GM21723 (cell line): Measurements from ENCODE around the gene ARMC5.
A peak's percentile ranks its signal among the peaks of the same experiment; 100 is the strongest.
"Not testable (repeated sequence)": the region's sequence is repeated elsewhere in the genome, so short reads cannot be mapped to it uniquely, and the experiment has no call there.

Experiments used
- ATAC-seq: cut with Tn5 transposase; IDR thresholded peaks from one replicate; pipeline ENCODE4 v1.9.1; 2021; ENCODE audit warnings: mild to moderate bottlenecking, moderate library complexity; ENCODE audit not compliant: unreplicated experiment

The ARMC5 gene

DNA sequence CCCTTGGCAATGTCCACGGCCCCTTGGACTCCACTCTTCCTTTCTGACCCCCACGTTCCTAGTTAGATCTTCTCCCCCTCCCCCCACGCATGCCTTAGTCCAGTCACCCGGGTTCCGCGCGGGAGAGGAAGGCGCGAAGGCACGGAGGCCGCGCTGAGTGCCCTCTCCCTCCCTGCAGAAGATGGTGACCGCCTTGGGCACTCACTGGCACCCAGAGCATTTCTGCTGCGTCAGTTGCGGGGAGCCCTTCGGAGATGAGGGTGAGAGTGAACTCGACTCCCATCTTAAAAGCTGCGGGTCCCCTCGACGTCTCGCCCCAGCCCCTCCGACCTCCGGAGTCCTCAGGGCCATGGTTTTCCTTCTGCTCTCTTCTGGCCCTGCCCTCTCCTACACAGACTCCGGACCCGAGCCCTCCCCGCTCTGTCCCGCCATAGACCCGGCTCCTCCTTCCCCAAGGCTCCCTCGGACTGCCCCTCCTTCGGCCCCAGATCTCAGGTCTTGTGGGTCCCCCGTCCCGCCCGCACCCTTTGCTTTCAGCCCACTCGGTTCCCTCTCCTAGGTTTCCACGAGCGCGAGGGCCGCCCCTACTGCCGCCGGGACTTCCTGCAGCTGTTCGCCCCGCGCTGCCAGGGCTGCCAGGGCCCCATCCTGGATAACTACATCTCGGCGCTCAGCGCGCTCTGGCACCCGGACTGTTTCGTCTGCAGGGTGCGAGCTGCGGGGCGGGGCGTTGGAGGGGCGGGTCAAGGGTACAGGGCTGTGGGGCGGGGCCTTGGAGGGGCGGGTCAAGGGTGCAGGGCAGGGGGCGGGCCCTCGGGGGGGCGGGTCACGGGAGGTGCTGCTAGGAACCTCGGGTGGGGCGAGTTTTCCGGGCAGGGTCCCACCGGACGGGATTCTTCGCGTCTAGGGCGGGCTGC is 17.3 kb downstream of the ARMC5 start:
- peak; percentile 69 for ATAC-seq

DNA sequence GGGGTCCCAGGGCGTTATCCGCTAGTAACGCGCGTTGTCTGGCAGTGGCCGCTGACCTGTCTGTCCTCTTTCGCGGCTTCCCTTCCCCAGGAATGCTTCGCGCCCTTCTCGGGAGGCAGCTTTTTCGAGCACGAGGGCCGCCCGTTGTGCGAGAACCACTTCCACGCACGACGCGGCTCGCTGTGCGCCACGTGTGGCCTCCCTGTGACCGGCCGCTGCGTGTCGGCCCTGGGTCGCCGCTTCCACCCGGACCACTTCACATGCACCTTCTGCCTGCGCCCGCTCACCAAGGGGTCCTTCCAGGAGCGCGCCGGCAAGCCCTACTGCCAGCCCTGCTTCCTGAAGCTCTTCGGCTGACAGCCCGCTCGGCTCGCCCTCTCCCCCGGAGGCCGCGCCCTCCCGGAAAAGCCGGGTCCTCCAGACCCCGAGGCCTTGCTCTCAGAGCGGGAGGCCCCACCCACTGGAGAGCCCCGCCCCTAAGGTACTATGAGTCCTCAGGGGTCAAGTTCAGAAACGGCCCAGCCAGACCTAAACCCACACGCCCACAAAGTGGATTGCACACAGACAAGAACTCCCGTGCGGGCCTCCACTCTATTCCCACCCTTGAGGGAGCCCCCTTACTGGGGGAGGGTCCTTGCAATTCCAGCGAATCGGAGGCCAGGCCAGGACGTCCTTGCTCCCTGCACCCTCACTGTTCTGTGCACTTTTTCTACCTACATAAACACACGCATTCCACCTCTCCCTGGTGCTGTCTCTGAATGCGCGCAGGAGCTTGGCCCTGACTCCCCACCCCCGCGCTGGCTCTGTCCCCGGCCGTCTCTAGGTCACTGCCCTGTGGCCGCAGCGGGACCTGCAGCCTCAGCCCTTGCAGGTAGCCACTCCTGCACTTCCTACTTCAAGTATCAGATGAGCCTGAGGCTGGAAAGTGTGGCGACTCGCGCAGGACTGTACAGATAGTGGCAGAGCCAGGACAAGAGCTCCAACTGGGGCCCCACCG is 18.2 kb downstream of the ARMC5 start:
- ATAC-seq: peak; percentile 63

DNA sequence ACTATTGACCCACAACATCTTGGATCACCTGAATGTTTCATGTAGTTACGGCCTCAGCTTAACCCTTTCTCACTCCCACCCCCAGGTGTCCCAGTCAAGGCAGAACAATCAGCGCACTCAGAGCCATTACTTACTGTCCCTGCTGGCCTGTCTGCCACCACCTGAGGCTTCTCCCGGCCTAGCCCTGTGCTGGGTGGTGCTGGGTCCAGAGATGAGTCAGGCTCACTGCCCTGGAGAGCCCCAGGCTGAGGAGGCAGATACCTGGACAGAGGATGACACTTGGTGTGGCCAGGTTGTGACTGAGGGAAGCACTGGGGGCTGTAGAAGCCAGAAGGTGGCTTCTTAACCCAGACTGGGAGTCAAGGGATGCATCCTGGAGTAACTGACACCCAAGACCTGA is 19.7 kb downstream of the ARMC5 start:
- ATAC-seq: no peak

DNA sequence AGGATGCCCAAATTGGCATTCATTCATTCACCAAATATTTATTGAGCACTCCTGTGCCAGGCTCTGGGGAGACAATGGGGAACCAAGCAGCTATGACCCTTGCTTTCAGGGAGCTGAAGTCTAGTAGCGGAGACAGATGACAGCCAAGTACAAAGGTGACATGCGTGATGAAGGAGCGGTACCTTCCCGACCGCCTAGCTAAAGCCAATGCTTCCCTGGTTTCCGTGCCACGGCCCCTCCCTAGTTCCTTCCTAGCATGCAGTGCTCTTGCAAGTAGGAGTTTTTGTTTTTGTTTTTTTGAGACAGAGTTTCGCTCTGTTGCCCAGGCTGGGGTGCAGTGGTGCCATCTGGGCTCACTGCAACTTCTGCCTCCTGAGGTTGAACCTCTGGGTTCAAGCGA is 20.4 kb downstream of the ARMC5 start:
- no peak for ATAC-seq

GRCh38 chr16:31480851-31481536 is 21.7 kb downstream of the ARMC5 start:
- ATAC-seq: no peak

GRCh38 chr16:31483081-31483480 is 23.8 kb downstream of the ARMC5 start, which contains the start of gene SLC5A2:
TSS of gene SLC5A2 (plus strand) at chr16:31483123. CDS start at chr16:31483137, 14 bp downstream.
- ATAC-seq: no peak

DNA sequence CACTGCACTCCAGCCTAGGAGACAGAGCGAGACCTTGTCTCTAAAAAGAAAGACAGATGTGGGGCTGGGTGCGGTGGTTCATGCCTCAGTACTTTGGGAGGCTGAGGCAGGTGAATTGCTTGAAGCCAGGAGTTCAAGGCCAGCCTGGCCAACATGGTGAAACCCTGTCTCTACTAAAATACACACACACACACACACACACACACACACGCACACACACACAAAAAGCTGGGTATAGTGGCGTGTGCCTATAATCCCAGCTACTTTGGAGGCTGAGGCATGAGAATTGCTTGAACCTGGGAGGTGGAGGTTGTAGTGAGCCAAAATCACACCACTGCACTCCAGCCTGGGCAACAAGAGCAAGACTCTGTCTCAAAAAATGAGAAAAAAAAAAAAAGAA is 24.7 kb downstream of the ARMC5 start:
- not testable (repeated sequence) for ATAC-seq

DNA sequence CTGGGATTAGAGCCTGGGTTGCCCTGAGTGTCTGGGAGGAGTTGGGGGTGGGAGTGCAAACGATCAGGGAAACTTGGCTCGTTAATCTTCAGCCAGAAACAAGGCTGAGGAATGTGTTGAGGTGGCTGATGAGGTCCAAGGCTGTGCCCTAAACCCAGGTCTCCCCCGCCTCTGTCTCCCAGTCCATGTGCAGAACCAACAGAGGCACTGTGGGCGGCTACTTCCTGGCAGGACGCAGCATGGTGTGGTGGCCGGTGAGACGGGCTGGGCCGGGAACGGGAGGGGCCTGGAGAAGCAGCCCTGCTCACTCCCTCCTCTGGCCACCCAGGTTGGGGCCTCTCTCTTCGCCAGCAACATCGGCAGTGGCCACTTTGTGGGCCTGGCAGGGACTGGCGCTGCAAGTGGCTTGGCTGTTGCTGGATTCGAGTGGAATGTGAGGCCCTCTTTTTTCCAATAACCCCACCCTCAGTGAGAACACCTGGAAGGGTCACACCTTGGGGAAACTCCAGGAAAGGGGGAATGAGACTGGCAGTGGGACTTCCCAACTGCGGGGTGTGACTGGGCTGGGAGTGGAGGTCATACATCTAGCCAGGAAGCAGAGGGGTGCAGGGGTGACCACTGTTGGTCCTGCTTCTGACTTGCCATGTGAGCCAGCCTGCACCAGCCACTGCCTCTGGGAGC is 25.3 kb downstream of the ARMC5 start:
- ATAC-seq: no peak

DNA sequence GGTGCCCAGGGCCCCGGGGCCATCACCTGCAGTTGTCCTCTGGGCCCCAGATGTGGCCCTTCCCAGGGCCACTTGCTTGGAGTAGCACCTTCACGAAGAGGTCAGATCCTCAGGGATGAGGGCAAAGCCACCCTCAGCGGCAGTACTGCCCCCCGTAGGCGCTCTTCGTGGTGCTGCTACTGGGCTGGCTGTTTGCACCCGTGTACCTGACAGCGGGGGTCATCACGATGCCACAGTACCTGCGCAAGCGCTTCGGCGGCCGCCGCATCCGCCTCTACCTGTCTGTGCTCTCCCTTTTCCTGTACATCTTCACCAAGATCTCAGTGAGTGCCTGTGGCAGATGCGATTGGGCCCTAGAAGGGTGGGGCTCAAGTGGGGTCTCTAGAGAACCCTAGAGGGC is 26.3 kb downstream of the ARMC5 start:
- ATAC-seq: no peak

DNA sequence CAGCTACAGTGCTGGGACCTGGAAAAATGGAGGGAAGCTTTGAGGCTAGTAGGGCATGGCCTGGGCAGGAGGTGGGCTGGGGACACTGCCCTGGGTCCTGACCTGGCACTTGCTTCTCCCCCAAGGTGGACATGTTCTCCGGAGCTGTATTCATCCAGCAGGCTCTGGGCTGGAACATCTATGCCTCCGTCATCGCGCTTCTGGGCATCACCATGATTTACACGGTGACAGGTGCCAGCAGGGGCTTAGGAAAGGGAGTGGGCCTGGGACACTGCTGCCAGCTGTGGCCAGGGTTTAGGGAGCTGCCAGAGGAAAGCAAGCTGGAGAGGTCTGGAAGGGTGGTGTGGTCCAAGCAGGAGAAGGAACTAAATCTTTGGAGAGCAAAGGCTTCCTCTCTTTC is 26.7 kb downstream of the ARMC5 start:
- no peak for ATAC-seq

DNA sequence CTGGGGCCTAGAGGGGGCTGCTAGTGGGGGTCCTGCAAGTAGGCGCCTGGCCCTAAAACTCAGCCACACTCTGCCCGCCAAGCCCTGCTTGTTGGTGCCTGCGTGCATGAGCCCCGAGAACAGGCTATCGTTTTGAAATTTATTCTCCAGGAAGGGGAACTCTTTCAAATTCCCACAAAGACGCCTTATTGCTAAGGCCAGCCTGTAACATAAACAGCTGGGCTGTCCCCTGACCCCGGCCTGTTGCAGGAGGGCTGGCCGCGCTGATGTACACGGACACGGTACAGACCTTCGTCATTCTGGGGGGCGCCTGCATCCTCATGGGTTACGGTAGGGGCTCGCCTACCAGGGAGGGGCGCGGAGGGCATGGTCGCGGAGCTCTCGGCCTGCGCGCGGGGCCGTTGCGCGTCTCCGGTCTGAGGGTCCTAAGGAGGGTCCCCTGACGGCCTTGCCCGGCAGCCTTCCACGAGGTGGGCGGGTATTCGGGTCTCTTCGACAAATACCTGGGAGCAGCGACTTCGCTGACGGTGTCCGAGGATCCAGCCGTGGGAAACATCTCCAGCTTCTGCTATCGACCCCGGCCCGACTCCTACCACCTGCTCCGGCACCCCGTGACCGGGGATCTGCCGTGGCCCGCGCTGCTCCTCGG is 27.9 kb downstream of the ARMC5 start:
- peak; percentile 18 for ATAC-seq

GRCh38 chr16:31487720-31488467 is 28.6 kb downstream of the ARMC5 start:
- peak; percentile 83 for ATAC-seq

- ATAC-seq: no peak
Measured at GRCh38 chr16:31488468-31489297, 29.4 kb downstream of the ARMC5 start.

- no peak for ATAC-seq
Measured at GRCh38 chr16:31489298-31489564, 29.9 kb downstream of the ARMC5 start.

DNA sequence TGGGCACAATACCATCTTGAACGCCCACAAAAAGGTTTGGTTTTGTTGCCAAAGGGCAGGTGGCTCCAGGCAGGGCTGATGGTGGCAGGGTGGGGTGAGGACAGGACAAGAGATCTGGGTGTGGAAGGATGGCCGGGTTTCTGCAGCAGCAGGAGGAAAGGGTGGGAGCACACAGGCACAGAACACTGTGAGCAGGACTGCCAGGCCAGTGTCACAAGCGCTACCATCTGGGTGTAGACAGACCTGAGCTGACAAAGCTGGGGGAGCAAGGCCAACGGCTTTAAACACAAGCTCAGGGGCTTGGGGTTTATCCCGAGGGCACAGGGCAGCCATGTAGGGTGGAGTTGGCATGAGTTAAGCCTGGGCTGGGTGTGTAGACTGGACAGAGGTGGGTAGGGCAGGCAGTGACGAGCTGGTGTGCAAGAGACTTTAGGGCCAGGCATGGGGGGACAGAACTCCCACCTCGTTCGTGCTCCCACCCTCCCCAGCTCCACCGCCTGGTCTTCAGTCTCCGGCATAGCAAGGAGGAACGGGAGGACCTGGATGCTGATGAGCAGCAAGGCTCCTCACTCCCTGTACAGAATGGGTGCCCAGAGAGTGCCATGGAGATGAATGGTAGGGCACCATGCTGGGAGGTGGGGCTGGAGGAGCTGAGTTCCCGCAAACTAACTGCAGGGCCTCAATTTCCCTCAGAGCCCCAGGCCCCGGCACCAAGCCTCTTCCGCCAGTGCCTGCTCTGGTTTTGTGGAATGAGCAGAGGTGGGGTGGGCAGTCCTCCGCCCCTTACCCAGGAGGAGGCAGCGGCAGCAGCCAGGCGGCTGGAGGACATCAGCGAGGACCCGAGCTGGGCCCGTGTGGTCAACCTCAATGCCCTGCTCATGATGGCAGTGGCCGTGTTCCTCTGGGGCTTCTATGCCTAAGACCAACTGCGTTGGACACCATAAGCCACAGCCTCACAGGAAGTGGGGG is 30.6 kb downstream of the ARMC5 start:
- ATAC-seq: no peak

DNA sequence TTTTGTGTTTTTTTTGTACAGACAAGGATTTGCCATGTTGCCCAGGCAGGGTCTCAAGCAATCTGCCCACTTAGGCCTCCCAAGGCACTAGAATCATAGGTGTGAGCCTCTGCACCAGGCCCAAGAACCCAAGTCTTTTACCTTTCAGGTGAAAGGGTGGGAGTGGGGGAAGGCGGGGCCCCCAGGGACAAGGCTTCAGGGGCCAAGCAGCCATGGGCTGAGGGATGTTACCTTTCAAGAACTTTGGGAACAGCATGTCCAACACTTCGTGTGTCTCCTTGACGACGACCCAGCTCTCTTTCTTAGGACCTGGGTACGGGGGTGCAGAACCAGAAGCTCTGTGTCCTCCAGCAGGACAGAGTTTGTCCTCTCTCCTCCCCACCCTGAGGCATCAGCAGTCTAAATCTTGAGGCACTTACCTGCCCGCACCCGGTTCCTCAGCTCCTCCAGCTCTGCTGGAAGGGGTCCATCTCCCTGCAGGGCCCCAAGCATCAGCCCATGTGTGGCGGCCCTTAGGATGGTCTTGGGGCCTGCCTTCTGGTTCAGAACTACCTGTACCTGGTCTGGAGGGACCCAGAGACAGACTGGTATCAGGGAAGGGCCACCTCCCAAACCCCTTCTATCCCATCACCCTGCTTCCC is 32.6 kb downstream of the ARMC5 start:
- ATAC-seq: no peak
